ENCODE data around the gene HIVEP2.
"Not testable (repeated sequence)": the region's sequence is repeated elsewhere in the genome, so short reads cannot be mapped to it uniquely, and the experiment has no call there.

The HIVEP2 gene

GRCh38 chr6:142945049-142945445, at the start of gene HIVEP2:
HIVEP2 (minus strand) TSS chr6:142945176; CDS start chr6:142774738, 170,438 bp downstream.
- peak; percentile 68 to 71 for DNase-seq (ENCODE audit: low read depth in 2 of 2)

GRCh38 chr6:142993977-142994376, 49.0 kb upstream of the HIVEP2 start:
- DNase-seq (ENCODE audit: low read depth in 2 of 2), result no peak

GRCh38 chr6:142987490-142987889, 42.5 kb upstream of the HIVEP2 start:
- no peak for DNase-seq (ENCODE audit: low read depth in 2 of 2)

GRCh38 chr6:142985281-142985680, 40.3 kb upstream of the HIVEP2 start:
- no peak for DNase-seq (ENCODE audit: low read depth in 2 of 2)

GRCh38 chr6:142984386-142984785, 39.4 kb upstream of the HIVEP2 start:
- DNase-seq (ENCODE audit: low read depth in 2 of 2), result no peak

- no peak for DNase-seq (ENCODE audit: low read depth in 2 of 2)
Observed at GRCh38 chr6:142975365-142975764, 30.4 kb upstream of the HIVEP2 start.

GRCh38 chr6:142970941-142971340, 26.0 kb upstream of the HIVEP2 start:
- DNase-seq (ENCODE audit: low read depth in 2 of 2), result not testable (repeated sequence)

GRCh38 chr6:142968601-142969000, 23.6 kb upstream of the HIVEP2 start:
- no peak for DNase-seq (ENCODE audit: low read depth in 2 of 2)

GRCh38 chr6:142966294-142966693, 21.3 kb upstream of the HIVEP2 start:
- DNase-seq (ENCODE audit: low read depth in 2 of 2), result no peak

- no peak for DNase-seq (ENCODE audit: low read depth in 2 of 2)
Observed at GRCh38 chr6:142965164-142965563, 20.2 kb upstream of the HIVEP2 start.

GRCh38 chr6:142960098-142960497, 15.1 kb upstream of the HIVEP2 start:
- DNase-seq (ENCODE audit: low read depth in 2 of 2), result no peak

GRCh38 chr6:142958343-142958742, 13.4 kb upstream of the HIVEP2 start:
- DNase-seq (ENCODE audit: low read depth in 2 of 2), result no peak

- no peak for DNase-seq (ENCODE audit: low read depth in 2 of 2)
Observed at GRCh38 chr6:142956726-142957125, 11.8 kb upstream of the HIVEP2 start.

- DNase-seq (ENCODE audit: low read depth in 2 of 2), result no peak
Observed at GRCh38 chr6:142954844-142955243, 9.9 kb upstream of the HIVEP2 start.

GRCh38 chr6:142953373-142954273, 8.6 kb upstream of the HIVEP2 start:
- DNase-seq (ENCODE audit: low read depth in 2 of 2), result no peak

GRCh38 chr6:142952614-142953013, 7.6 kb upstream of the HIVEP2 start:
- DNase-seq (ENCODE audit: low read depth in 2 of 2), result no peak

GRCh38 chr6:142950291-142950690, 5.3 kb upstream of the HIVEP2 start:
- no peak for DNase-seq (ENCODE audit: low read depth in 2 of 2)

GRCh38 chr6:142947714-142948480, 2.9 kb upstream of the HIVEP2 start:
- DNase-seq (ENCODE audit: low read depth in 2 of 2), result no peak

GRCh38 chr6:142946924-142947713, 2.1 kb upstream of the HIVEP2 start:
- DNase-seq (ENCODE audit: low read depth in 2 of 2), result no peak

- DNase-seq (ENCODE audit: low read depth in 2 of 2), result peak; percentile 95 to 96
Observed at GRCh38 chr6:142946181-142946923, 1.4 kb upstream of the HIVEP2 start.

- DNase-seq (ENCODE audit: low read depth in 2 of 2), result no peak
Observed at GRCh38 chr6:142945446-142946180, 637 bp upstream of the HIVEP2 start.
